ENCODE data around the gene GLTP.

The GLTP gene

DNA sequence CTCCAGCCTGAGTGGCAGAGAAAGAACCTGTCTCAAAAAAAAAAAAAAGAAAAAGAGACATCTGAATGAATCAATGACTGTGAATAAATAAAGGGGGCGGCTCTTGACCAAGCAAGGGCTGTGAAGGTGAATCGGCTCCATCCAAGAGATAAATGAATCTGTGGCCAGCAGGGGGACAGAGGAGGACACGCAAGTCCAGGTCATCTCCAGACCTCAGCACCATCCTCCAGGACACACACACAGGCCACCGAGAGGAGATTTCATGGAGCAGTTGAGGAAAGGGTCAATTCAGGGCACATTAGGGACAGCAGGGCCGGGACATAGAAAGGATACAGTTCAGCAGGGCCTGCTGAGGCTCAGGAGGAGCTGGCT is 68.7 kb downstream of the GLTP start:
- no peak for DNase-seq (ENCODE audit: low read depth, low spot score)
- no peak overlapping the region for H3K4me3 ChIP-seq (ENCODE audit: low read length)

GRCh38 chr12:109810954-109811623 is 69.3 kb downstream of the GLTP start:
- no peak for DNase-seq (ENCODE audit: low read depth, low spot score)
- no peak overlapping the region for H3K4me3 ChIP-seq (ENCODE audit: low read length)

GRCh38 chr12:109808876-109809646 is 71.3 kb downstream of the GLTP start:
- no peak for DNase-seq (ENCODE audit: low read depth, low spot score)
- H3K4me3 ChIP-seq (ENCODE audit: low read length) = no peak overlapping the region

DNA sequence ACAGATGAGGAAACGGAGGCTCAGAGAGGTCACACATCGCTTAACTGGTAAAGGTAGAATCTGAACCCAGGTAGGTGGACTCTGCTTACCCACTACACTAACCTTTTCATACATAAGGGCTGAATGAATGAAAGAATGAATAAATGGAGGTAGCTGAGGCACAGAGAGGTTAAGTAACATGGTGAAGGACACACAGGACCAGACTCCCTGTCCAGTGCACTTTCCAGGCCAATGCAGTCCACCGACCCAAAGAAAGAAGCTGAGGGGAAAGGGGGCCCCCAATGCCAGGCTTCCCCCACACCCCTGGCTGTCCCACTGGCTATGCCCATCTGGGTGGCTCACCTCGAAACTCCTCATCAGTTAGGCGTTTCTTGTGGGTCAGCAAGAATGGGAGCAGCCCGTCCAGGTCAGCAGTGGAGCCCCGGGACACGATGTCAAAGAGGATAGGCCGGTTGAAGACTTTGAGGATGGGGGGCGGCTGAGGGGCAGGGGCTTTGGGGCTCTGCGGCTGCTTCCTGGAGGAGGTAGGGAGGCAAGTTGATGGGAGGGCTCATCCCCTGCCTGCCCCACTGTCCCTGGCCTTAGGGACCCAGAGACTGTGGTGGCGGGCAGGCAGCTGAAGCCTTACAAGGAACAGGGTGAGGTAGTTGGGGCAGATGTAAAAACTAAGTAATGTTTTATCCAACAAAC is 72.2 kb downstream of the GLTP start:
- H3K4me3 ChIP-seq (ENCODE audit: low read length) = no peak overlapping the region
- DNase-seq (ENCODE audit: low read depth, low spot score) = no peak

GRCh38 chr12:109804820-109805761 is 75.2 kb downstream of the GLTP start:
- peak; percentile 20 for DNase-seq (ENCODE audit: low read depth, low spot score)
- H3K4me3 ChIP-seq (ENCODE audit: low read length) = no peak overlapping the region

DNA sequence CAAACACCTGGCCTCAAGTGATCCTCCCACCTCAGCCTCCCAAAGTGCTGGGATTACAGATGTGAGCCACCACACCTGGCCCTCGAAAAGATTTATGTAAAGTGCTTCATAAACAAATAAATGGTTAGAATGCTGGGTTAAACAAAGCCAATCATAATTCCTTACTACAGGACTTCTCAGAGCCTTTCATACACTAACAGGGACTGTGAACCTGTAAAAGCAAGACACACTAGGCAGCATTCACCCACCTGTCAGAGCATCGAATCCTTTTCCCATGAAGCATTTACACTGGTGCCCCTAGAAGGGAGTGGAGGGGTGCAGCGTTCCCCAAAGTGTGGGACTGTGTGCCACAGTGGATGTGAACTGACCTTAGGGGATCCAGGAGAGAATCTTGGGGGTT is 76.7 kb downstream of the GLTP start:
- no peak overlapping the region for H3K4me3 ChIP-seq (ENCODE audit: low read length)
- no peak for DNase-seq (ENCODE audit: low read depth, low spot score)

GRCh38 chr12:109802828-109803227 is 77.5 kb downstream of the GLTP start:
- no peak for DNase-seq (ENCODE audit: low read depth, low spot score)
- H3K4me3 ChIP-seq (ENCODE audit: low read length) = no peak overlapping the region
